NB4 (cell line): ENCODE data around the gene POU6F2.

Experiments
- MYC ChIP-seq: IDR thresholded peaks from 2 replicates; pipeline ENCODE4 v1.6.1; 2011; ENCODE audit warnings: low read depth, low read length
- POLR2A ChIP-seq: IDR thresholded peaks from 2 replicates; pipeline ENCODE4 v1.6.1; 2011; ENCODE audit warnings: mild to moderate bottlenecking; ENCODE audit not compliant: insufficient read length; ENCODE audit errors: extremely low read depth
- TF ChIP-seq, protein P1 (sequence below): IDR thresholded peaks from one replicate; pipeline ENCODE4 v1.5.1; 2012; ENCODE audit warnings: low read depth, low read length
- TF ChIP-seq, protein P2 (sequence below): IDR thresholded peaks from 2 replicates; pipeline ENCODE4 v1.6.1; 2011; ENCODE audit warnings: low read depth, low read length

DNA sequence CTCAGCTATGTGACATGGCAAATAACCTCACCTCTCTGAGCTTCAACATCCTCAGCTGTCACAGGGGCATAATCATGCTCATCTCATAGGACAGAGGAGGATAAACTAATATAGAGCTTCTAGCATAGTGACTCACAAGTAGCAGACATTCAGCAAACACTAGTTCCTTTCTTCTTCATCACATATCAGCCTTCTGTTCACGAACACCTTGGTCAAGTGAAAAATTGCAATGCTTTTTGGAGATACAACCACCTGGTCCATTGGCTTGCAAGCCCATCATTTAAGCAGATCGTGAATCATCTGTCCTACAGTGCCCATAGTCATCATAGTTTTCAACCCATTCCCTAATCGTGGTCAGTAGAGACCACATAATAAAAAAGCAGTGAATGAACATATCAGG, 310.6 kb downstream of the POU6F2 start:
- TF ChIP-seq, protein P1, sequence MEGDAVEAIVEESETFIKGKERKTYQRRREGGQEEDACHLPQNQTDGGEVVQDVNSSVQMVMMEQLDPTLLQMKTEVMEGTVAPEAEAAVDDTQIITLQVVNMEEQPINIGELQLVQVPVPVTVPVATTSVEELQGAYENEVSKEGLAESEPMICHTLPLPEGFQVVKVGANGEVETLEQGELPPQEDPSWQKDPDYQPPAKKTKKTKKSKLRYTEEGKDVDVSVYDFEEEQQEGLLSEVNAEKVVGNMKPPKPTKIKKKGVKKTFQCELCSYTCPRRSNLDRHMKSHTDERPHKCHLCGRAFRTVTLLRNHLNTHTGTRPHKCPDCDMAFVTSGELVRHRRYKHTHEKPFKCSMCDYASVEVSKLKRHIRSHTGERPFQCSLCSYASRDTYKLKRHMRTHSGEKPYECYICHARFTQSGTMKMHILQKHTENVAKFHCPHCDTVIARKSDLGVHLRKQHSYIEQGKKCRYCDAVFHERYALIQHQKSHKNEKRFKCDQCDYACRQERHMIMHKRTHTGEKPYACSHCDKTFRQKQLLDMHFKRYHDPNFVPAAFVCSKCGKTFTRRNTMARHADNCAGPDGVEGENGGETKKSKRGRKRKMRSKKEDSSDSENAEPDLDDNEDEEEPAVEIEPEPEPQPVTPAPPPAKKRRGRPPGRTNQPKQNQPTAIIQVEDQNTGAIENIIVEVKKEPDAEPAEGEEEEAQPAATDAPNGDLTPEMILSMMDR, result no peak
- TF ChIP-seq POLR2A (no peak), MYC (no peak)
- TF ChIP-seq, protein P2, sequence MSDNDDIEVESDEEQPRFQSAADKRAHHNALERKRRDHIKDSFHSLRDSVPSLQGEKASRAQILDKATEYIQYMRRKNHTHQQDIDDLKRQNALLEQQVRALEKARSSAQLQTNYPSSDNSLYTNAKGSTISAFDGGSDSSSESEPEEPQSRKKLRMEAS, result no peak
